Stimulated activated CD8-positive, alpha-beta memory T cell treated with anti-CD3 and anti-CD28 coated beads, Interleukin-15, amount 100 ng/mL, for 48 hours (primary cell): ENCODE data around the gene TMEM191C.
"Not testable (repeated sequence)": the region's sequence is repeated elsewhere in the genome, so short reads cannot be mapped to it uniquely, and the experiment has no call there.

ENCODE experiments used
- DNase-seq, 2 donors: peaks; one replicate each; pipeline ENCODE4 v3.0.0-alpha.2; 2020; ENCODE audit warnings: low read depth in 2 of 2

Gene TMEM191C

DNA sequence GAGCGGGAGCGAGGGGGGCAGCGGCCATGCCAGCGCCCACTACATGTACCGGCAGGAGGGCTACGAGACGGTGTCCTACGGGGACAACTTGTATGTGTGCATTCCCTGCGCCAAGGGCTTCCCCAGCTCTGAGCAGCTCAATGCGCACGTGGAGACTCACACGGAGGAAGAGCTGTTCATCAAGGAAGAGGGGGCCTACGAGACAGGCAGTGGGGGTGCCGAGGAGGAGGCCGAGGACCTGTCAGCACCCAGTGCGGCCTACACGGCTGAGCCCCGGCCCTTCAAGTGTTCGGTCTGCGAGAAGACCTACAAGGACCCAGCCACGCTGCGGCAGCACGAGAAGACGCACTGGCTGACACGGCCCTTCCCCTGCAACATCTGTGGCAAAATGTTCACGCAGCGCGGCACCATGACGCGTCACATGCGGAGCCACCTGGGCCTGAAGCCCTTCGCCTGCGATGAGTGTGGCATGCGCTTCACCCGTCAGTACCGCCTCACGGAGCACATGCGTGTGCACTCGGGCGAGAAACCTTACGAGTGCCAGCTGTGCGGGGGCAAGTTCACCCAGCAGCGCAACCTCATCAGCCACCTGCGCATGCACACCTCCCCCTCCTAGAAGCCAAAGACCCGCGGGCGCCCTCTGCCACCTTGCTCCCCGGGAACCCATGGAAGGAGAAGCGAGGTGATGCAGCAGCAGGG lies 20.9 kb upstream of the TMEM191C start:
- no peak for DNase-seq

DNA sequence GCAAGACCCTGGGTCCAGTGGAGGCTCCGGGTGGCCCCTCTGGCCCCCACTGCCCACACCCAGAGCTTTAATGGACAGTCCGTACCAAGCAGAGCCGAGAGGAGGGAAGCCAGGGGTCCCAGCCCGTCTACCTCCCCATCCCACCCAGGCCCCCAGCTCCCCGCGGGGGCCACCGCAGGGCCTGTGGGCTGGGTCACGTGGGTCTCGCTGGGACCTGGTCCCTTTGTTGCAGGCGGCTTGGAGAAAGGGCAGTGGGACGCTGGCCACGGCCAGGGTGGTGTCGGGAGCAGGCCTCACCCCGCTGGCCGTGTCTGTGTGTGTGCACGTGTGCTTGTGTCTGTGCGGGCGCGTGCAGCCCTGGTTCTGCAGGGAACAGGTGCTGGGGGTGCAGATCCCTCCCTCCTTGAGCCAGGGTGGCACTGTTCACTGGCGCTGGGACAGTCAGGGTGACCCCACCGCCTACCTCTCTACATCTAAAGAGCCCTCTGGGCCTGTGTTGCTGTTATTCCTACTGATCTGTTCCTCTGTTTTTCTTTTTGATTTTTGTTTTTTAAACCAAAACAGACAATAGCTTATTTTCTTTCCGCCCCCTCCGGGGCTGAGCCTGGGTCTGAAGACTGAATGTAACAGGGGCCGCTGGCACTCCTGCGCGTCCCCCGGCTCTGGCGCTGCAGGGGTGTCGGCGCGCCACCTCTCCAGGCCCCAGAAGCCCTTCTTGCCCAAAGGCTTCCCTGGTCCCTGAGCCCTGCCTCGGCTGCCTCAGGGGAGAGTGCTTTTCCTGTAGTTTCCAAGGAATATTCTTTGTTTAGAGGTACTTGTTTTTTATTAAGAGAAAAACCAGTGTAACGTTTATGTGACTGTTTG lies 20.1 kb upstream of the TMEM191C start:
- DNase-seq = no peak

DNA sequence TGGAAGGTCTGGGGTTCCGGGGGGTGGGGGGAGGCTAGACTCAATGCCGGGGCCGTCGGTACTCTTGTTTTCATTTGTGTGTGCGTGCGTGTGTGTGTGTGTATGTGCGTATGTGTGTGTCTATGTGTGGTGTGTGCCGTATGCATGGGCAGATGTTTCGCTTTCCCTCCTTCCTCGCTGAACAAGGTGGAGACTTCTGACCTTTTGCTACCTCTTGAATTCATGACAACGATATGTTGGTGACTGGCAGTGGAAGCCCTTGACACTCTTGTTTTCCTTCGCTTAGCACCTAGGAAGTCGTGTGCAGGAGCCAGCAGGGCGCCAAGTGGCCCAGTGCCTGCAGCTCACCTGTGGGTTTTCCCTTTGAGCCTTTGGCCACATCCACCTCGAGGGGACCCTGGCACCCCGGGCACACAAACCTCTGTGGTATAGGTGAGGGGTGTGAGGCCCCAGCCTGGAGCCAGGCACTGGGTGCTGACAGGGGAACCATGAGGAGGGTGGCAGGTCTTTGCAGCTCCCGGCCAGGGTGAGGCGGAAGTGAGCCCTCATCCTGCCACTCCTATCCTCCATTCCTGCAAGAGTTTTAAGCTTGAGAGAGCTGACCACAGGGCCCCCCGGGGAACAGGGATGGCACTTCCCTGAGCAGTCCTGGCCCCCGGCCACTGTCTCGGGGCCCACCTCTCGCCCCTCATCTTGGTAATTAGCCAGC lies 19.3 kb upstream of the TMEM191C start:
- no peak for DNase-seq

DNA sequence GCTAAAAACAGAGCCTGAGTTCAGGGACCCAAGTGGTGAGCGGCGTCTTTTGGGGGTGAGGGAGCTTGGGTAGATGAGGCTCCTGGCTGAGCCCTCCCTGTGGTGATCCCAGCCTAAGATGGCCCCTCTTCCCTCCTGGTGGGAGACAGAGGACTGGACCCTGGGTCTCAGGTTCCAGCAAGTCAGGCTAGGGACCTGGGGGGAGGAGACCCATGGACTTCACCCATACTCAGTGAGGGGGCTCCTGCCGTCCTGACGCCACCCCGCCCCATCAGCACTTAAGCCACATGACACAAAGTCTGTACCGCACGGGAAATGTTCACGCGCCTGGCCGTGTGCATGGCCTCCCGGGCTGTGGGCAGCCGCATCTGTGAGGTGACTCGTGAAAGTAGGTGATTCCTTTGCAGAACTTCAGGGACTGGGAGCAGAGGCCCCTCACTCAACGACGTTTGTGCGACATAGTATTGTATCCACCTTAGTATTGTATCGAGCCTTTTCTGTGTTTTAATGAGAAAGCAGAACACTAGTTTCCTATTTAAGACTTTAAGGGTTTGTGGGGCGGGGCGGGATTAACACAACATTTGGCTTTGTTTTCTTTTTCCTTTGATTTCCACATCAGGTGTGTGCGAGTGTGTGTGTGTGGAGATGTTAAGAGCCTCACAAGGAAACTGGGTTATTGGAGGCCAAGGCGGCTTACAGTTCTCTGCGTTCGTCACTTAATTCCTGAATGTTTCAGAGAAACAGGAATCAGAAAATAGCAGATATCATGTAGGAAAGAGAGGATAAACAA lies 18.4 kb upstream of the TMEM191C start:
- DNase-seq = no peak

DNA sequence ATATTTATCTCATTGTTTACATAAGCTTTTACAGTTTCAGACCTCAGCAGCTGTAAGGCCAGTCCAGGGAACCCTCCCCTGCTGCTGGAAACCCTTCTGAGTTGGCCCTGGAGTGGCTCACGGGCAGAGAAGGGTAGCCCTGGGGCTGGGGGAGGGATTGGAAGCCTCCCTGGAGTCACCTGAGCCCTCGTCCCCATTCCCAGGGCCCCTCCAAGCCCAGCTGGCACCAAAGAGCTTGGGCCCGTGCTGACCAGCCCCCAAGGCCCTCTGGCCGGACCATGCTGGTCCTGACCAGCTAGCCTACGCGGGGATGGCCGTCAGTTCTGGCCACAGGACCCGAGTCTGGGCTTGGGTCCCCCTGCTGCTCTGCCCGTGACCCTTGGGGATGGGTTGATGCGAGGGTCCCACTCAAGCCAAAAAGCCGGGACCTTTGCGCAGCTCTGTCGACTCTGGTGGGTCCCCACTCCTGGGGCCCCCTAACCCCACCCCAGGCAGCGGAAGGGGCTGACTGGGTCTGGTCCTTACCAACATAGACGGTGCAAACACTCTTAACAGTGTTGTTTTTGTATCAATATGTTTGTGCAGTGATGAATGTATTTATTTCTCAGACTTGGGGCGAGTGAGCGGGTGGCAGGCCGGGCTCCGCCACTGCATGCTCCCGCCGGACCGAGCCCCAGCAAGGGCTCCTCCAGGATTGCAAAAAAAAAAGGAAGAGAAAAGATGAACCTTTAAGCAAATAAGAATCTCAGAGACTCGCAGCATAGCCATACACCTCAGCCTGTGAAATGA lies 17.5 kb upstream of the TMEM191C start:
- no peak for DNase-seq

DNA sequence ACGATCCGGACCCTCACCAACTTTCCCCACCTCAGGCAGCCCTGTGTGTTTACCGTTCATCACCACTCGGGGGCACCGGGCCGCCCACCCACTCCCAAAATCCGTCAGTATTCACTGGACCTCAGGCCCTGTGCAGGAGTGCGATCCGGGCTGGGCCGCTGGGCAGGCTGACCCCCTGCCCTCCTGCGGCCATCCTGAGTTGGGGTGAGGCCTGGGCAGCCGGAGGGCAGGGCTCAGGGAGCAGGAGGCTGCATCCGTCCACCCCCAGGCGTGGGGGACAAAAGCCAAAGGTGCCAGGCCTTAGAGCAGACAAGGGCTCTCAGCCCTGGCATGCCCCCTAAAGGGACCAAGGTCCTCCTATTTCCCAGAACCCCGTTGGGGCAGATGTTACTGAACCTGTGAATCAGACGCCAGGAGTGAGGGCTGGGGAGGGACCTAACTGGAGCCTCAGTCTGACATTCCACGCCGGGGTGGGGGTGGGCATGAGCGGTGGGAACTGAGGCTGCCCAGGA lies 16.8 kb upstream of the TMEM191C start:
- no peak for DNase-seq

DNA sequence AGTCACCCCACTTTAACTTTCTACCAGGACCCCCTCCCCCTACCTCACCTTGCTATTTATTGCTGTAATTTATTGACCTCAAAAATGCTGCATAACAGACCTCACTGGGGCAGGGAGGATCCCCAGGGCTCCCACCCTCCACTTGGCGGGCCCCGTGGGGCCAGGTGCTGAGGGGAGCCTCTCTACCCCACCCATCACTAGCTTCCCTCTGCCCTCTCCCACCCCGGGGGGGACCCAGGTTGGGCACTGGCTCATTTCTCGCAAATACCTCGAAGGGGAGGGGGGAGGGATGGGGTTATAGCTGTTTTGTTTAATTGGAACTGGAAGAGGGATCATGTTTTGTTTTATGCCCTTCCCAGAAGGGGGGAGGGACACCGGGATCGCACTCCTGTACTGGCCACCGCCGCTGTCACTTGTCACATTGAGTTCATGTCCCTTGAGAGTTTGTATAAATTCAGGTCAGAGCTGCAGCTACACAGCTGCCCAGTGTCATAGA lies 16.3 kb upstream of the TMEM191C start:
- DNase-seq = no peak

DNA sequence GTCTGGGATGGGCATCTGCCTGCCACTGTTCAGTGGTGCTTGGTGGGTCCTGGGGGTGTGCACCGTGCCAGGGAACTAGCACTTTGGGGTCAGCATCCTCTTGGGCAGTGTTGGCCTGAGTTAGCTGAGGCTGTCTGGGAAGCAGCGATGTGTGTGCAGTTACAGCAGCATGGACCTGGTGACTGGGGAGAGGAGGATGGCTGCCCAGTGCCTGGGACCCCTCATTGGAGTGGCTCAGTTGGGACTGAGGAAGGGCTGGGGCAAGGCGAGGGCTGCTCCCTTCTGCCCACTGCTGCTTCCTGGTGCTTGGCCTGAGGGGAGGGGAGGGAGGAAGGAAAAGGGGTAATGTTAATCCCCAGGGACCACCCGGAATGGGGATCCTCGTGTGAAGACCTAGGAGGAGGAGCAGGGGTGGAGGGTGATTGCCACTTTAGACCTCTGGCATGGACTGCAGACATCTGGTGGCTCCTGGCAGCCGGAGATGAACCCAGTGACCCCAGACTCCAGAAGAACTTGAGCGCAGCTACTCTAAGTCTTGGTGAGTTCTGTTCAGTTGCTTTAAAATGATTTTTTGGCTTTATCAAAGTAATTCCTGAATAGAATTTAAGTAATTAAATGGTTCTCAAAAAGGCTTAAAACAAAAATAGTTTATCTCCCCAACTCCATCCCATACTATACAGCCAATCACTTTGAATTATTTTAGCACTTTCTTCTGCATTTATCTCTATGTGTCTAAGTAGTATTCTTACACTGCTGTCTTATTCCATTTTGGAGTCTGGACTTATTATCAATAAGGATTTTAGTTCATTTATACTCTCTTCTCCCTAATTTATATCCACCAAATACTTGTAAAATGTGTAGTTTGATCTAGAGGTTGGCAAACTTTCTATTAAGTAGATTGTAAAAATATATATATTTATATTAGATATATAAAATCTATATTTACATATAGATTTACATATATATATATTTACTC lies 15.4 kb upstream of the TMEM191C start:
- no peak for DNase-seq

DNA sequence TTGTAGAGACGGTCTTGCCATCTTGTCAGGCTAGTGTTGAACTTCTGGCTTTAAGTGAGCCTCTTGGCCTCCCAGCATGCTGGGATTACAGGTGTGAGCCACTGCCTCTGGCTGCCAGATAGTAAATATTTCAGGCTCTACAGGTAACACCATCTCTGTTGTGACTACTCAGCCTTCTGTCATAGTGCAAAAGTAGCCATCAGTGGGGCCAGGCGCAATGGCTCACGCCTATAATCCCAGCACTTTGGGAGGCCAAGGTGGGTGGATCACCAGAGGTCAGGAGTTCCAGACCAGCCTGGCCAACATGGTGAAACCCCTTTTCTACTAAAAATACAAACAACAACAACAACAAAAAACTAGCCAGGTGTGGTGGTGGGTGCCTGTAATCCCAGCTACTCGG lies 14.5 kb upstream of the TMEM191C start:
- DNase-seq = not testable (repeated sequence)

DNA sequence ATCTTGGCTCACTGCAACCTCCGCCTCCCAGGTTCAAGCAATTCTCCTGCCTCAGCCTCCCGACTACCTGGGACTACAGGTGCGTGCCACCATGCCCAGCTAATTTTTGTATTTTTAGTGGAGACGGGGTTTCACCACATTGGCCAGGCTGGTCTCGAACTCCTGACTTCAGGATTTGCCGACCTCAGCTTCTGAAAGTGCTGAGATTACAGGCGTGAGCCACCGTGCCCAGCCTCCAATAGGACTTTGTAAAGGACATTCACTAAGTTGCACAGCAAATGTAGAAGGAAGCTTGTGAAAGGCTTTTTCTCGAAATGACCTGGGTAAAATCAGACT lies 12.2 kb upstream of the TMEM191C start:
- DNase-seq = not testable (repeated sequence)

DNA sequence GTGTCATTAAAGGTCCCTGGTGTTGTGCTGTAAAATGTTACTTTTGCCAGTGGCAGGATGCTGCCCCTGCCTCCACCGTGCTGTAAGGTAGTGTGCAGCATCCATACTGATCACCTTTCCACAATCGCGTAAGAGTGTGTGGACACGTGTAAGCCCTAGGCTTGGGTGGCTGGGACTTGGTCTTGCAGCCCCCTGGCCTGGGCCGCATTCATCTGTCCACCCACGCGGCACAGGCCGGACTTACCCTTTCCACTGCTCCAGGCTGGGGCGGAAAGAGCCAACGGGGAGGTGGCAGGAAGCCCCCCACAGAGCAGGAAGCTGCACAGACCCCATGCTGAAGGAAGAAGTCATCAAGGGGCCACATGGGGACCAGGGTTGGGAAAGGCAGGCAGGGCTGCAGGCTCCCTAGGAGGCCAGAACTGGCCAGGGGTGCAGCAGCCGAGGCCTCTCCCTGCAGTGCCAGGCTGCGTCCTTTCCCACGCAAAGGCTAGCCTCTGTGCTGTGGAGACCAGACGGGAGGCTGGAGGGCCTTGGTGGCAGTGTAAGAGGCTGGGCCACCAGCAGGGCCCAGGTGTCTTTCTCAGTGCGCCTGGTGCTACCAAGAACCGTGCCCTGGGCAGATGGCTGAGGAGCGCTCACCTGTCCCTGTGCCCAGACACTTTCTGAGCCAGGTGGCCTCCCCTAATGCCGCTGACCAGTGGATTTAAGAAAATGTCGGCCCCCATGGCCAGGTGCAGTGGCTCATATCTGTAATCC lies 11.7 kb upstream of the TMEM191C start:
- no peak for DNase-seq

DNA sequence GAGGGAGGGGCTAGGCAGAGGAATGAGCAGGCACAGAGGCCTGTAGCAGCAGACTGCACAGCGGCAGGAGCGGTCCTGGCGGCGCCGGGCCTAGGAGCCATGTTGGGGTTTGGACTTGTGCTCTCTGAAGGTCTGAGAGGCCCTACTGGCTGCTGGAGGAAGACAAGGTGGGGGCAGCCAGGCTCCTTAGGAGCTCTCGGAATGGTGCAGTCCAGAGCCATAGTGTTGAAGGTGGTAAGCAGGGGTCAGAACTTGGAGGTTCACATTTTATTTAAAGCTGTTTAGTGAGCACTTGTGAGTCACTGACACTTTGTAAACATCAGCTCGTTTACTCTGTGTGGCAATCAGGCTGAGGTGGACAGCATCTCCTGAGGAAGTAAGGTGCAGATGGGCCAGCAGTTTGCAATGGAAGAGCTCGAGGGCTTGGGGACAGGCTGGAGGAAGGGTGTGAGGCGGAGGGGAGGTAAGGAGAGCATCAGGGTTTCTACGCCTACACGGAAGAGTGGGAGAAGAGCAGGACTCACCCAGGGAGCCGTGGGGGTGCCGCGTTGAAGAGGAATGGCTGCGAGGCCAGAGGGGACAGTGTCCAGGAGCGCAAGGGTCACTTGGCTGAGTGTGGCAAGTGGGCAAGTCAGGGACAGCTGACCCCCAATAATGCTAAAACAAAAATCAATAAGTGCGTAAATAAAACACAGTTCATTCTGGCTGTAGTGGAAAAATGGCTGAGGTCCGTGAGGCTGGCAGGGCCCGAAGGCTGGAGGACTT lies 10.0 kb upstream of the TMEM191C start:
- no peak for DNase-seq

DNA sequence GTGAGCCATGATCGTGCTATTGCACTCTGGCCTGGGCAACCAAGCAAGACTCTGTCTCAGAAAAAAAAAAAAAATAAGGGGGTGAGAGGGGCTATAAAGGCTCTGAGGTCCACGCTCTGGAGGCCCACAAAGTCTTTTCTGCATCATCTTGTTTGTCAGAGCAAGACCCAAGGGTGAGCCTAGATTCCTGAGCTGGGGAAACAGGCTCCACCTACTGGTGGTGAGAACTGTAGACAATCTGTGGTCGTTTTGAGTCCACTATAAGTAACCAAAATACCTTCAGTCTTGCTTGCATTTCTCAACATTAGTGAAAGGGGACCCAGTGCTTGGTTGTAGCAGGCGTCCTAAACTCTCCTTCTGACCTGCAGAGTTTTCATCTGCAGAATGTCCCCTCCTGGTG lies 4.5 kb upstream of the TMEM191C start:
- DNase-seq = not testable (repeated sequence)

DNA sequence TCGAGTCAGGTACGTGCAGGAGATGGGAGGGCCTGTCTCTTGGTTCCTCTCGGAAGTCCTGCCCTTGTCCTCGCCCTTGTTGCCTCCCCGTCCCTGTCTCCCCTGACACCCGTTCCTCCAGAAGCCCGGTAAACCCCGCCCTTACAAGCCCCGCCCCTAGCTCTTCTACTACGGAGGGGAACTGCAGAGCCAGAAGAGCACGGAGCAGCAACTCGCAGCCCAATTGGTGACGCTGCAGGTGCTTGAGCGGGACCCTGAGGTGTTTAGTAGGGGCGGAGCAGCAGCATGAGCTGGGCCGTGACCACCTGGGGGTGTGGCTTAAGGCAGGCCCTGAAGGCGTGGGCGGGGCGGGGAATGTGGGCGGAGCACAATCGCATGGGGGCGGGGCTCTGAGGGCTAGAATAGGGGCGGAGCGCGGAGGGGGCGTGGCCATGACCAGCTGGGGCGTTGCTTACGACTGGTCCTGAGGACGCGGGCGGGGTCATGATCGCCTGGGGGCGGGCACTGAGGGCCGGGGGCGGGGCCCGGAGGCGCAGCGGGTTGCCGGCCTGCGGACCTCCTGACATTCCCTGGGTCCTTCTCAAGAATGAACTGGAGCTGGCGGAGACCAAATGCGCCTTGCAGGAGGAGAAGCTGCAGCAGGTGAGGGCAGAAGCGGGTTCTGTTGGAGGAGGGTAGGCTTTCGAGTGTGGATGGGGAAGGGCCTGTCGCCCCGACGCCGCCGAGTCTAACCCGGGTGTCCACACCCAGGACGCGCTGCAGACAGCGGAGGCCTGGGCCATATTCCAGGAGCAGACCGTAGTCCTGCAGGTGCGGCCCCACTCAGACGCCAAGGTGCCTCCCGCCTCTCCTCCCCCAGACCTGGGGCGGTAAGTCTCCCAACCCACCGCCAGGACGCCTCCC lies 1.3 kb downstream of the TMEM191C start:
- peak; percentile 67 to 90 for DNase-seq

DNA sequence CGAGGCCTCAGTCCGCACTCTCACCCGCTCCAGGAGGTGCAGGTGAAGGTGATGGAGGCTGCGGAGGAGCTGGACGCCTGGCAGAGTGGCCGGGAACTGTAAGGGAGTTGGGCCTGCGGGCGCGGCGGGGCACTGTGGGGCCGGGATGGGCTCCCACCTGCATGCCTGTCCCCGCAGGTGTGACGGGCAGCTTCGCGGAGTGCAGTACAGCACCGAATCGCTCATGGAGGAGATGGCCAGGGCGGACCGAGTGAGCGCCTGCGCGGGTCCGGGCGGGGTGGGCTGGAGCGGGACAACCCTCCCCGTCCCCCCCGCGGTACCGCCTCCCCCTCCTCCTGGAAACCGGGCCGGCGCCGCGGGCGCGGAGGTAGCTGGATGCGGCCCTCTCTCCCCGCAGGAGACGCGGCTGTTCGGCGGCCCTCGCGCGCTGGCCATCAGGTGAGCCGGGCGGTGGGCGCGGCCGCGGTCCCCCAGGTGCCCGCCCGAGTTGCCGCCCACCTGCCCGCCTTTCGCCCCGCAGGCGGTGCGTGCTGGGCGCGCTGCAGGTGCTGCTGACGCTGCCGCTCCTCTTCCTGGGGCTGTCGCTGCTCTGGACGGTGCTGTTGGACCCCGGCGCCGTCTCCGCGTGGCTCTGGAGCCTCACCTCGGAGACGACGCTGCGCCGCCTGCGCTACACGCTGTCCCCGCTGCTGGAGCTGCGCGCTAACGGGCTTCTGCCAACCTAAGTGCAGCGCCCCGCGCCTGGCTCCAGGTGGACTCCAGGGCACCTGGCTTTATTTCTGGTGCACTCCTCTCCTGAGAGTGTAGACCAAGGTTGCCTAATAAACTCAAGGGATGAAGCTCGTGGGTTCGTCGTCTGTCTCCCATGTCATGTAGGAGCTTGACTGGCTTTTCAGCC lies 2.2 kb downstream of the TMEM191C start:
- not testable (repeated sequence) for DNase-seq

DNA sequence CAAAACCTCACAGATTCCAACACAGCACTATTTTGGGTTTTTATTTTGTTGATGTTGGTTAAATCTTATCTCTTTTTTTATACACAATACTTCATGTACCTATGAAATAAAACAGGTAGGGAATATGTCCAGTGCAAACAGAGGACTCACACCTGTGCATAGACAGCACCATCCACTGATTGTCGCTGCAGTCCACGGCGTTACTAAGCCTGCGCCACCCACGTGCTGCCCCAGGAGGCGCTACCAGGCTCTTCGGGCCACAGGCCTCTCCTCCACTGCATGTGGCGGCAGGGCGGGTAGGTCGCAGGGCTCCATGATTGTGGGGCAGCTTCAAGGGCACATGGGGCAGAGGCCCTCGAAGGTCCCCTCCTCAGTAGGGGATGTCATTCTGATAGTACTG lies 5.8 kb downstream of the TMEM191C start:
- not testable (repeated sequence) for DNase-seq
